SK-N-SH (cell line): ENCODE data around the gene STRN3. TPM values are rescaled to one million over a fixed set of nuclear protein-coding genes. Genes with fewer than 3 reads are reported as not detected.
"Not testable (repeated sequence)": the region's sequence is repeated elsewhere in the genome, so short reads cannot be mapped to it uniquely, and the experiment has no call there.

ENCODE experiments used
- CTCF ChIA-PET: fragments of 300-600, 350-600 bp; formaldehyde crosslinking; extraction: SDS; loops from one replicate; lab custom pipeline; 2021; lab: Yijun Ruan, JAX
- POLR2A ChIA-PET: fragments of 350-600 bp; sonication (Branson Sonifier 250); formaldehyde crosslinking; extraction: SDS; loops from one replicate; lab custom pipeline; 2020; ENCODE audit warnings: antibody characterized with exemption, inconsistent platforms; lab: Yijun Ruan, JAX
- DNase-seq: peaks from one replicate; pipeline ENCODE4 v3.0.0; 2012
- H2AFZ ChIP-seq: fragments of 200-600 bp; sonication (generic); 2 replicates; pipeline ENCODE4 v1.8.1; 2016; ENCODE audit warnings: antibody characterized with exemption, mild to moderate bottlenecking, low read depth
- H3F3A ChIP-seq: fragments of 200-600 bp; sonication (generic); replicated peaks from 2 replicates; pipeline ENCODE3; 2016; ENCODE audit warnings: antibody characterized with exemption, mild to moderate bottlenecking; ENCODE audit not compliant: insufficient read depth
- H3K27ac ChIP-seq, 2 experiments: fragments of 200-500 bp in 1 of 2; fragments of 200-600 bp in 1 of 2; sonication (Bioruptor generic) in 1 of 2; sonication (generic), shearing (Covaris generic) in 1 of 2; 2 replicates each; pipeline versions ENCODE4 v1.5.1 to v1.6.1; 2014 to 2016; ENCODE audit warnings: low read depth in 2 of 2, inconsistent platforms in 1 of 2, low read length in 1 of 2, mild to moderate bottlenecking in 1 of 2, mixed read lengths in 1 of 2
- H3K27me3 ChIP-seq: fragments of 200-600 bp; sonication (generic), shearing (Covaris generic); 2 replicates; pipeline ENCODE4 v1.6.1; 2016; ENCODE audit warnings: mixed run types; ENCODE audit not compliant: insufficient read depth
- H3K36me3 ChIP-seq, 2 experiments: fragments of 200-500 bp in 1 of 2; fragments of 200-600 bp in 1 of 2; sonication (Bioruptor generic) in 1 of 2; sonication (generic) in 1 of 2; replicated peaks in 1 of 2; 2 replicates each; pipeline versions ENCODE3 to v1.5.1; 2014 to 2016; ENCODE audit warnings: low read length in 1 of 2, mild to moderate bottlenecking in 1 of 2; ENCODE audit not compliant: insufficient read depth in 2 of 2, control insufficient read depth in 1 of 2
- H3K4me1 ChIP-seq, 2 experiments: fragments of 200-500 bp in 1 of 2; fragments of 200-600 bp in 1 of 2; sonication (Bioruptor generic) in 1 of 2; sonication (generic), shearing (Covaris generic) in 1 of 2; 2 replicates each; pipeline versions ENCODE4 v1.5.1 to v1.6.1; 2014 to 2016; ENCODE audit warnings: low read depth in 1 of 2, low read length in 1 of 2, mixed run types in 1 of 2; ENCODE audit not compliant: insufficient read depth in 2 of 2, control insufficient read depth in 1 of 2
- H3K4me2 ChIP-seq: fragments of 200-600 bp; sonication (generic), shearing (Covaris generic); 2 replicates; pipeline ENCODE4 v1.6.1; 2017; ENCODE audit warnings: mixed run types
- H3K4me3 ChIP-seq, 2 experiments: fragments of 200-500 bp in 1 of 2; fragments of 200-600 bp in 1 of 2; sonication (Bioruptor generic) in 1 of 2; sonication (generic), shearing (Covaris generic) in 1 of 2; 2 replicates each; pipeline versions ENCODE4 v1.5.1 to v1.8.1; 2014 to 2016; ENCODE audit warnings: low read depth in 2 of 2, inconsistent platforms in 1 of 2, low read length in 1 of 2, mild to moderate bottlenecking in 1 of 2, mixed read lengths in 1 of 2, moderate library complexity in 1 of 2
- H3K79me2 ChIP-seq: fragments of 200-600 bp; sonication (generic); 2 replicates; pipeline ENCODE4 v1.8.1; 2017; ENCODE audit warnings: mild to moderate bottlenecking; ENCODE audit not compliant: insufficient read depth
- H3K9ac ChIP-seq: fragments of 200-600 bp; sonication (generic); 2 replicates; pipeline ENCODE4 v1.6.1; 2017; ENCODE audit warnings: mixed run types
- H3K9me2 ChIP-seq: fragments of 200-600 bp; sonication (generic); 2 replicates; pipeline ENCODE4 v1.6.1; 2017; ENCODE audit warnings: mixed run types
- H3K9me3 ChIP-seq: fragments of 200-600 bp; sonication (generic); 2 replicates; pipeline ENCODE4 v1.6.1; 2017; ENCODE audit warnings: mixed run types, mild to moderate bottlenecking, moderate library complexity
- H4K20me1 ChIP-seq: fragments of 200-600 bp; sonication (generic); 2 replicates; pipeline ENCODE4 v1.6.1; 2017; ENCODE audit warnings: mild to moderate bottlenecking, mixed run types; ENCODE audit not compliant: insufficient read depth
- NFIC ChIP-seq: IDR thresholded peaks from 2 replicates; pipeline ENCODE4 v1.4.0; 2012; ENCODE audit warnings: borderline replicate concordance
- REST ChIP-seq: IDR thresholded peaks from 2 replicates; pipeline ENCODE4 v1.6.1; 2012; ENCODE audit warnings: mild to moderate bottlenecking, low read depth, low read length, moderate library complexity
- SIN3A ChIP-seq: IDR thresholded peaks from 2 replicates; pipeline ENCODE4 v1.6.1; 2012; ENCODE audit warnings: low read depth, mild to moderate bottlenecking, low read length, moderate library complexity, borderline replicate concordance
- TEAD4 ChIP-seq: IDR thresholded peaks from 2 replicates; pipeline ENCODE4 v1.4.0; 2012; ENCODE audit warnings: mild to moderate bottlenecking, borderline replicate concordance; ENCODE audit not compliant: insufficient read depth
- WGBS: methylation state at CpG from one replicate; pipeline ENCODE4 v1.1.6; 2017; ENCODE audit warnings: low lambda C conversion rate; 5-methylcytosine and 5-hydroxymethylcytosine counted together
- polyA plus RNA-seq, 3 experiments: library from polyadenylated mRNA; depleted of rRNA; stranded (reverse); fragments of >200 nt; gene quantifications; 2 replicates each; pipeline ENCODE4 v1.2.3, GENCODE V29; 2012
- TF ChIP-seq, protein P1 (sequence below): IDR thresholded peaks from 2 replicates; pipeline ENCODE4 v1.4.0; 2012; ENCODE audit warnings: low read depth, borderline replicate concordance

STRN3 gene
- polyA plus RNA-seq, 1 of the 3 experiments (the other 2 are of a cell fraction), result 7.2 TPM

DNA sequence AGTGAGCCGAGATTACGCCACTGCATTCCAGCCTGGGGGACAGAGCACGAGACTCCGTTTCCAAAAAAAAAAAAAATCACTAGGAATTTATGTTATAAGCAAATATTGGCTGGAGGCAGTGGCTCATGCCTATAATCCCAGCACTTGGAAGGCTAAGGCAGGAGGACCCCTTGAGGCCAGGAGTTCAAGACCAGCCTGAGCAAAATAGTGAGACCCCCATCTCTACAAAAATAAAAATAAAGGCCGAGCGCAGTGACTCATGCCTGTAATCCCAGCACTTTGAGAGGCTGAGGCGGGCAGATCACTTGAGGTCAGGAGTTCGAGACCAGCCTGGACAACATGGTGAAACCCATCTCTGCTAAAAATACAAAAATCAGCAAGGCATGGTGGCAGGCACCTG lies 36.7 kb upstream of the STRN3 start:
- H3K9ac ChIP-seq, H4K20me1 ChIP-seq, H3K27ac ChIP-seq, H3K4me1 ChIP-seq, H2AFZ ChIP-seq, H3K9me3 ChIP-seq, H3K27me3 ChIP-seq, POLR2A ChIA-PET, H3K36me3 ChIP-seq, H3K4me3 ChIP-seq, DNase-seq, H3K4me2 ChIP-seq, H3F3A ChIP-seq, H3K9me2 ChIP-seq, CTCF ChIA-PET, H3K79me2 ChIP-seq: not testable (repeated sequence)
- 95% methylated on average over 8 of the region's 8 CpGs for WGBS

- Histone ChIP-seq H3K9me2 (no peaks in the 10 kb centered on the region), H3F3A (peaks cover 4% of the 10 kb centered on the region), H3K4me1 (peaks cover 0 to 10% of the 10 kb centered on the region in 2 experiments; a peak in 1 of 4 replicates), H3K79me2 (no peaks in the 10 kb centered on the region), H2AFZ (no peak overlapping the region), H3K27ac (no peak overlapping the region), H3K36me3 (no peaks in the 10 kb centered on the region), H3K4me2 (no peak overlapping the region), H3K4me3 (no peak overlapping the region), H4K20me1 (no peaks in the 10 kb centered on the region), H3K9me3 (no peaks in the 10 kb centered on the region), H3K9ac (no peak overlapping the region), H3K27me3 (no peaks in the 10 kb centered on the region)
- TF ChIP-seq REST, result no peak
- no peak for TF ChIP-seq NFIC
- TF ChIP-seq, protein P1, sequence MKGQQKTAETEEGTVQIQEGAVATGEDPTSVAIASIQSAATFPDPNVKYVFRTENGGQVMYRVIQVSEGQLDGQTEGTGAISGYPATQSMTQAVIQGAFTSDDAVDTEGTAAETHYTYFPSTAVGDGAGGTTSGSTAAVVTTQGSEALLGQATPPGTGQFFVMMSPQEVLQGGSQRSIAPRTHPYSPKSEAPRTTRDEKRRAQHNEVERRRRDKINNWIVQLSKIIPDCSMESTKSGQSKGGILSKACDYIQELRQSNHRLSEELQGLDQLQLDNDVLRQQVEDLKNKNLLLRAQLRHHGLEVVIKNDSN, result no peak
- no peak for TF ChIP-seq SIN3A
- no peak for TF ChIP-seq TEAD4
- 94% methylated on average over 5 of the region's 6 CpGs for WGBS
- ChIA-PET CTCF (interaction anchor here (0.6 kb wide), 1 partner anchor 83 kb away, joined by 3 read pairs; no protein-coding TSS in a partner anchor), POLR2A (no interaction called here)
- DNase-seq, result no peak
Observed at GRCh38 chr14:31060253-31060875, 34.2 kb upstream of the STRN3 start.
